ENCODE measurements around the gene PCK1. TPM values are rescaled to one million over a fixed set of nuclear protein-coding genes. Genes with fewer than 3 reads are reported as not detected.

Gene PCK1
- total RNA-seq, 1 experiment from 2014 or later, result 0.49 TPM

DNA sequence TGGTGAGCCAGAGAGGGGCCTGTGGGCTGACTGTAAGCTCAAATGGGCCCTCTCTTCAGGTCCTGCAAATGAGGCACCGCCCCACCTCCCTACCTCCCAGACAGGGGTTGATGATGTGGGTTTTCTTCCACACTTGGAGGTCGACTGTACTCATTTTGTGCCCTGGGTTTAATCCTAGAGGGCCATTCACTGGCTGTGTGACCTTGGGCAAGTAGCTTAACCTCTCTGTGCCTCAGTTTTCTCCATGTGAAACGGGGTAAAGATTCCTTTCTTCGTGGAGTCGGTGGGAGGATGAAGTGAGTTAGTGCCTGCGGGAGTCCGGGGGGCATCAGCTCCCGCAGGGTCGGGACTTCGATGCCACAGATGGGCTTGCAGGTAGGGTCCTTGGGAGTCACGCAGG lies 35.4 kb downstream of the PCK1 start:
- H3K27ac ChIP-seq (ENCODE audit: low read depth, low read length), result no peak overlapping the region
- H3K9ac ChIP-seq (ENCODE audit: low read length), result no peak overlapping the region
- BruUV-seq (replicated peaks), result no TSS peak
- H3K4me2 ChIP-seq (ENCODE audit: low read length), result peak overlapping the region; percentile 67
- CTCF ChIA-PET, result interaction anchor here (0.7 to 1.9 kb wide), 8 partner anchors 26 to 617 kb away, joined by 3 to 7 read pairs (median 4); no protein-coding TSS in a partner anchor
- no peak overlapping the region for H2AFZ ChIP-seq (ENCODE audit: low read depth, low read length, poor library complexity, severe bottlenecking)
- H3K9me3 ChIP-seq (ENCODE audit: control insufficient read depth in 1 of 2, insufficient read depth in 1 of 2, low read depth in 1 of 2, low read length in 2 of 2), result no peaks in the 10 kb centered on the region
- H3K9me2 ChIP-seq (ENCODE audit: insufficient read depth), result no peaks in the 10 kb centered on the region
- DNase-seq (ENCODE audit: low read depth, low spot score), result no peak
- no peaks in the 10 kb centered on the region for H3K27me3 ChIP-seq (ENCODE audit: insufficient read depth, low read length)
- intact Hi-C loops (cut with micrococcal nuclease), result loop anchor here (10.0 kb wide), 3 partner anchors 212 to 1858 kb away; no protein-coding TSS in a partner anchor
- no peak for ATAC-seq
- RAD21 ChIA-PET (ENCODE audit: low non-redundant PET in 1 of 2, low total read pairs in 2 of 2, uncharacterized antibody in 2 of 2, unreplicated experiment in 2 of 2), result interaction anchor here (1.0 to 1.2 kb wide), 2 partner anchors 26 to 83 kb away, joined by 4 read pairs; no protein-coding TSS in a partner anchor
- peaks cover 0 to 7% of the 10 kb centered on the region in 2 experiments; a peak in 1 of 4 replicates for H3K4me1 ChIP-seq (ENCODE audit: control insufficient read depth in 1 of 2, insufficient read depth in 2 of 2, low read length in 2 of 2)
- no peaks in the 10 kb centered on the region for H3K36me3 ChIP-seq (ENCODE audit: control insufficient read depth in 1 of 2, insufficient read depth in 2 of 2, low read length in 2 of 2)
- no peak overlapping the region for H3K4me3 ChIP-seq (replicated peaks in 1 of 2; ENCODE audit: low read depth in 1 of 2, low read length in 2 of 2)
- no peaks in the 10 kb centered on the region for H4K20me1 ChIP-seq (ENCODE audit: insufficient read depth)
- TF ChIP-seq POLR2A (IDR thresholded peaks at IDR 0.05; ENCODE audit: borderline replicate concordance, extremely low read depth, insufficient read depth, insufficient read length), result no peak
- TF ChIP-seq TCF7L2 (IDR thresholded peaks at IDR 0.05; ENCODE audit: borderline replicate concordance, extremely low read depth, insufficient read depth, insufficient read length), result no peak
- TF ChIP-seq, protein P1, sequence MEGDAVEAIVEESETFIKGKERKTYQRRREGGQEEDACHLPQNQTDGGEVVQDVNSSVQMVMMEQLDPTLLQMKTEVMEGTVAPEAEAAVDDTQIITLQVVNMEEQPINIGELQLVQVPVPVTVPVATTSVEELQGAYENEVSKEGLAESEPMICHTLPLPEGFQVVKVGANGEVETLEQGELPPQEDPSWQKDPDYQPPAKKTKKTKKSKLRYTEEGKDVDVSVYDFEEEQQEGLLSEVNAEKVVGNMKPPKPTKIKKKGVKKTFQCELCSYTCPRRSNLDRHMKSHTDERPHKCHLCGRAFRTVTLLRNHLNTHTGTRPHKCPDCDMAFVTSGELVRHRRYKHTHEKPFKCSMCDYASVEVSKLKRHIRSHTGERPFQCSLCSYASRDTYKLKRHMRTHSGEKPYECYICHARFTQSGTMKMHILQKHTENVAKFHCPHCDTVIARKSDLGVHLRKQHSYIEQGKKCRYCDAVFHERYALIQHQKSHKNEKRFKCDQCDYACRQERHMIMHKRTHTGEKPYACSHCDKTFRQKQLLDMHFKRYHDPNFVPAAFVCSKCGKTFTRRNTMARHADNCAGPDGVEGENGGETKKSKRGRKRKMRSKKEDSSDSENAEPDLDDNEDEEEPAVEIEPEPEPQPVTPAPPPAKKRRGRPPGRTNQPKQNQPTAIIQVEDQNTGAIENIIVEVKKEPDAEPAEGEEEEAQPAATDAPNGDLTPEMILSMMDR (IDR thresholded peaks at IDR 0.05 in 2 of 3, conservative IDR thresholded peaks at IDR 0.05 in 1 of 3; ENCODE audit: borderline replicate concordance in 1 of 3, insufficient read depth in 1 of 3, low read depth in 2 of 3, low read length in 2 of 3), result no peak
- TF ChIP-seq CBX3 (IDR thresholded peaks at IDR 0.05; ENCODE audit: low read depth), result no peak
- H3K79me2 ChIP-seq (ENCODE audit: insufficient read depth, low read length), result no peaks in the 10 kb centered on the region
- POLR2A ChIA-PET, result no interaction called here

Data from HCT116 (cell line).